HepG2 (cell line): ENCODE results near the gene ACOXL. TPM values are rescaled to one million over a fixed set of nuclear protein-coding genes. Genes with fewer than 3 reads are reported as not detected.

Source experiments
- ATAC-seq: fragments of 200-7000 bp; cut with Tn5 transposase; 3 replicates; pipeline ENCODE4 v1.9.1; 2020; ENCODE audit warnings: mild to moderate bottlenecking, moderate library complexity
- BruUV-seq: library from RNA; stranded (reverse); fragments of 400-500 nt; replicated peaks from 2 replicates; lab custom pipeline; 2021; lab: Mats Ljungman, UMichigan
- CTCF ChIA-PET: fragments of 300-600 bp; formaldehyde crosslinking; extraction: SDS; loops from one replicate; lab custom pipeline; 2021; ENCODE audit warnings: low total read pairs, inconsistent platforms, low intra/inter-chr PET ratio; lab: Yijun Ruan, JAX
- POLR2A ChIA-PET: fragments of 350-600 bp; sonication (Branson Sonifier 250); formaldehyde crosslinking; loops from one replicate; lab custom pipeline; 2020; ENCODE audit warnings: antibody characterized with exemption, inconsistent platforms; lab: Yijun Ruan, JAX
- DNase-seq: peaks from one replicate; pipeline ENCODE4 v3.0.0-alpha.2; 2015; ENCODE audit warnings: low spot score
- FAIRE-seq: peaks from 3 replicates; lab custom pipeline; 2011; peaks lifted over from hg19 to GRCh38; lab: Jason Lieb, UNC
- H2AFZ ChIP-seq: one replicate; pipeline ENCODE4 v1.6.1; 2011; ENCODE audit warnings: low read length, inconsistent platforms
- H3K27ac ChIP-seq: fragments of 300-600 bp; 3 replicates; pipeline ENCODE4 v1.8.0; 2011; ENCODE audit warnings: mixed run types, mild to moderate bottlenecking, mixed read lengths, low read length, inconsistent platforms; ENCODE audit not compliant: insufficient read depth; ENCODE audit errors: extremely low read length
- H3K27me3 ChIP-seq, 2 experiments: fragments of 200-600 bp in 1 of 2; 2 replicates in 1 of 2; 3 replicates in 1 of 2; pipeline versions ENCODE4 v1.6.0 to v1.8.0; 2011; ENCODE audit warnings: low read length in 2 of 2, mild to moderate bottlenecking in 2 of 2, moderate library complexity in 2 of 2, inconsistent platforms in 1 of 2; ENCODE audit not compliant: insufficient read depth in 2 of 2, control insufficient read depth in 1 of 2
- H3K36me3 ChIP-seq, 2 experiments: fragments of 200-600 bp in 1 of 2; replicated peaks in 1 of 2; 2 replicates in 1 of 2; 3 replicates in 1 of 2; pipeline versions ENCODE4 v1.5.1 to v1.8.0; 2011; ENCODE audit warnings: low read length in 2 of 2, inconsistent platforms in 1 of 2; ENCODE audit not compliant: insufficient read depth in 2 of 2, control insufficient read depth in 1 of 2
- H3K4me1 ChIP-seq: 2 replicates; pipeline ENCODE4 v1.5.1; 2012; ENCODE audit warnings: low read length, inconsistent platforms; ENCODE audit not compliant: insufficient read depth
- H3K4me2 ChIP-seq: 2 replicates; pipeline ENCODE4 v1.6.0; 2011; ENCODE audit warnings: low read depth, low read length, inconsistent platforms
- H3K4me3 ChIP-seq, 3 experiments: fragments of 200-600 bp in 1 of 3; sonication (generic), shearing (Covaris generic) in 1 of 3; replicated peaks in 1 of 3; 2 replicates each; pipeline ENCODE4 v1.5.1; 2011 to 2016; ENCODE audit warnings: low read length in 3 of 3, inconsistent platforms in 2 of 3, low read depth in 2 of 3, mild to moderate bottlenecking in 2 of 3, control low read depth in 1 of 3, mixed read lengths in 1 of 3; ENCODE audit not compliant: insufficient read depth in 1 of 3
- H3K79me2 ChIP-seq: one replicate; pipeline ENCODE4 v1.6.1; 2011; ENCODE audit warnings: low read length, inconsistent platforms; ENCODE audit not compliant: insufficient read depth
- H3K9ac ChIP-seq: 2 replicates; pipeline ENCODE4 v1.6.0; 2011; ENCODE audit warnings: mild to moderate bottlenecking, low read depth, low read length, inconsistent platforms; ENCODE audit not compliant: insufficient read depth
- H3K9me3 ChIP-seq: 2 replicates; pipeline ENCODE4 v1.5.1; 2012; ENCODE audit warnings: mild to moderate bottlenecking, low read length
- H4K20me1 ChIP-seq: 2 replicates; pipeline ENCODE4 v1.6.0; 2011; ENCODE audit warnings: inconsistent platforms, mild to moderate bottlenecking, low read length, moderate library complexity; ENCODE audit not compliant: insufficient read depth
- CEBPG ChIP-seq: IDR thresholded peaks from 2 replicates; pipeline ENCODE4 v1.6.1; 2016
- DPF2 ChIP-seq: sonication (generic); formaldehyde crosslinking; IDR thresholded peaks from 2 replicates; pipeline ENCODE4 v1.4.0; 2020; ENCODE audit warnings: mild to moderate bottlenecking, low read depth, missing genetic modification reagents, borderline replicate concordance
- HNF1A ChIP-seq, 2 experiments: sonication (generic) in 1 of 2; formaldehyde crosslinking in 1 of 2; IDR thresholded peaks; 2 replicates each; pipeline versions ENCODE4 v1.4.0 to v1.6.1; 2016 to 2020; ENCODE audit warnings: borderline replicate concordance in 1 of 2, low read depth in 1 of 2, mild to moderate bottlenecking in 1 of 2, missing genetic modification reagents in 1 of 2
- MAZ ChIP-seq, 2 experiments: sonication (generic) in 1 of 2; formaldehyde crosslinking in 1 of 2; IDR thresholded peaks; 2 replicates each; pipeline versions ENCODE4 v1.5.0 to v1.6.1; 2012 to 2020; ENCODE audit warnings: low read depth in 2 of 2, mild to moderate bottlenecking in 2 of 2, borderline replicate concordance in 1 of 2, improper control_type of control experiment in 1 of 2, low read length in 1 of 2, missing genetic modification reagents in 1 of 2, moderate library complexity in 1 of 2
- MLXIP ChIP-seq: sonication (generic); formaldehyde crosslinking; IDR thresholded peaks from 2 replicates; pipeline ENCODE4 v1.9.0; 2021; ENCODE audit warnings: missing genetic modification reagents, borderline replicate concordance
- NFE2L1 ChIP-seq: sonication (generic); formaldehyde crosslinking; IDR thresholded peaks from 2 replicates; pipeline ENCODE4 v1.4.0; 2020; ENCODE audit warnings: missing genetic modification reagents, mild to moderate bottlenecking, borderline replicate concordance
- SIN3A ChIP-seq: IDR thresholded peaks from 2 replicates; pipeline ENCODE4 v1.6.1; 2011; ENCODE audit warnings: low read depth, mild to moderate bottlenecking, control low read depth, low read length, borderline replicate concordance
- XBP1 ChIP-seq: sonication (generic); formaldehyde crosslinking; IDR thresholded peaks from 2 replicates; pipeline ENCODE4 v1.5.0; 2020; ENCODE audit warnings: missing genetic modification reagents
- ZNF430 ChIP-seq: sonication (generic); formaldehyde crosslinking; IDR thresholded peaks from 2 replicates; pipeline ENCODE4 v1.9.0; 2021; ENCODE audit warnings: mild to moderate bottlenecking, missing genetic modification reagents
- ZNF44 ChIP-seq: sonication (generic); formaldehyde crosslinking; IDR thresholded peaks from 2 replicates; pipeline ENCODE4 v1.5.1; 2020; ENCODE audit warnings: mild to moderate bottlenecking, missing genetic modification reagents
- WGBS: methylation state at CpG from one replicate; pipeline ENCODE4 v1.1.6; 2017; ENCODE audit warnings: low lambda C conversion rate; 5-methylcytosine and 5-hydroxymethylcytosine counted together
- in situ Hi-C: cut with HindIII; loops from 2 replicates; pipeline ENCODE4 v1.10.0; 2017; ENCODE audit warnings: low pct_unique_long_range_greater_than_20kb; ENCODE audit not compliant: extremely low pct_ligation_motif_present
- intact Hi-C: fragments of 100-400 bp; cut with micrococcal nuclease; formaldehyde crosslinking; loops from one replicate; pipeline ENCODE4 v1.10.0; 2022; ENCODE audit not compliant: unreplicated experiment
- polyA plus RNA-seq, 8 experiments: library from polyadenylated mRNA; depleted of rRNA in 3 of 8; stranded (reverse) in 7 of 8; unstranded in 1 of 8; fragments of >200 nt; fragmentation: Illumina TruSeq in 4 of 8; extraction: Trizol in 4 of 8; gene quantifications; 2 replicates each; pipeline versions ENCODE4 v1.2.1 to v1.2.3, GENCODE V29; 2011 to 2016; ENCODE audit warnings: low read depth in 4 of 8, missing spikeins in 1 of 8, mixed read lengths in 1 of 8; ENCODE audit not compliant: insufficient read depth in 1 of 8
- total RNA-seq, 5 experiments: library from RNA; depleted of rRNA; stranded (reverse); fragments of >200 nt; fragmentation: Illumina TruSeq; extraction: Trizol; gene quantifications; 2 replicates each; pipeline ENCODE4 v1.2.3, GENCODE V29; 2016; ENCODE audit warnings: low read depth in 1 of 5
- TF ChIP-seq, protein P1 (sequence below): sonication (generic); formaldehyde crosslinking; IDR thresholded peaks from 2 replicates; pipeline ENCODE4 v1.4.0; 2020; ENCODE audit warnings: missing genetic modification reagents
- TF ChIP-seq, protein P2 (sequence below): sonication (generic); formaldehyde crosslinking; IDR thresholded peaks from 2 replicates; pipeline ENCODE4 v1.9.0; 2021; ENCODE audit warnings: missing genetic modification reagents, mild to moderate bottlenecking, borderline replicate concordance

ACOXL gene
- total and polyA plus RNA-seq, 2 of the 13 experiments (the other 11 are each of a cell fraction or from before 2014, with no cell fraction given), result not detected

GRCh38 chr2:111052621-111053020 lies 320.2 kb downstream of the ACOXL start:
- CTCF ChIA-PET, result no interaction called here
- Histone ChIP-seq H2AFZ (no peak overlapping the region), H3K4me1 (peaks cover 23% of the 10 kb centered on the region), H3K36me3 (no peaks in the 10 kb centered on the region), H3K79me2 (no peaks in the 10 kb centered on the region), H3K9ac (no peak overlapping the region), H3K4me2 (no peak overlapping the region), H4K20me1 (no peaks in the 10 kb centered on the region), H3K27ac (no peak overlapping the region), H3K9me3 (no peaks in the 10 kb centered on the region), H3K4me3 (no peak overlapping the region), H3K27me3 (peaks cover 5 to 17% of the 10 kb centered on the region in 2 experiments; a peak in 4 of 5 replicates)
- BruUV-seq, result no TSS peak
- in situ Hi-C loops, result no loop called here
- FAIRE-seq (no peak), DNase-seq (no peak), ATAC-seq (no peak)
- POLR2A ChIA-PET, result no interaction called here
- intact Hi-C loops, result no loop called here
- 28% methylated on average over 6 of the region's 6 CpGs for WGBS
- TF ChIP-seq HNF1A (IDR thresholded peaks at IDR 0.05; ENCODE audit: low read depth), result no peak
- no peak for TF ChIP-seq HNF1A (CRISPR knock-in tag; IDR thresholded peaks at IDR 0.05; ENCODE audit: borderline replicate concordance)
- TF ChIP-seq, protein P1, sequence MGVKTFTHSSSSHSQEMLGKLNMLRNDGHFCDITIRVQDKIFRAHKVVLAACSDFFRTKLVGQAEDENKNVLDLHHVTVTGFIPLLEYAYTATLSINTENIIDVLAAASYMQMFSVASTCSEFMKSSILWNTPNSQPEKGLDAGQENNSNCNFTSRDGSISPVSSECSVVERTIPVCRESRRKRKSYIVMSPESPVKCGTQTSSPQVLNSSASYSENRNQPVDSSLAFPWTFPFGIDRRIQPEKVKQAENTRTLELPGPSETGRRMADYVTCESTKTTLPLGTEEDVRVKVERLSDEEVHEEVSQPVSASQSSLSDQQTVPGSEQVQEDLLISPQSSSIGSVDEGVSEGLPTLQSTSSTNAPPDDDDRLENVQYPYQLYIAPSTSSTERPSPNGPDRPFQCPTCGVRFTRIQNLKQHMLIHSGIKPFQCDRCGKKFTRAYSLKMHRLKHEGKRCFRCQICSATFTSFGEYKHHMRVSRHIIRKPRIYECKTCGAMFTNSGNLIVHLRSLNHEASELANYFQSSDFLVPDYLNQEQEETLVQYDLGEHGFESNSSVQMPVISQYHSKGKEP (CRISPR knock-in tag), result no peak
- TF ChIP-seq, protein P2, sequence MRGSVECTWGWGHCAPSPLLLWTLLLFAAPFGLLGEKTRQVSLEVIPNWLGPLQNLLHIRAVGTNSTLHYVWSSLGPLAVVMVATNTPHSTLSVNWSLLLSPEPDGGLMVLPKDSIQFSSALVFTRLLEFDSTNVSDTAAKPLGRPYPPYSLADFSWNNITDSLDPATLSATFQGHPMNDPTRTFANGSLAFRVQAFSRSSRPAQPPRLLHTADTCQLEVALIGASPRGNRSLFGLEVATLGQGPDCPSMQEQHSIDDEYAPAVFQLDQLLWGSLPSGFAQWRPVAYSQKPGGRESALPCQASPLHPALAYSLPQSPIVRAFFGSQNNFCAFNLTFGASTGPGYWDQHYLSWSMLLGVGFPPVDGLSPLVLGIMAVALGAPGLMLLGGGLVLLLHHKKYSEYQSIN (CRISPR knock-in tag), result no peak
- TF ChIP-seq ZNF430 (CRISPR knock-in tag), result no peak
- TF ChIP-seq MLXIP (CRISPR knock-in tag), result no peak
- TF ChIP-seq ZNF44 (CRISPR knock-in tag), result no peak
- TF ChIP-seq XBP1 (CRISPR knock-in tag), result no peak
- no peak for TF ChIP-seq CEBPG (CRISPR knock-in tag)
- TF ChIP-seq DPF2, result no peak
- TF ChIP-seq SIN3A, result no peak
- no peak for TF ChIP-seq NFE2L1 (CRISPR knock-in tag)
- TF ChIP-seq MAZ (IDR thresholded peaks at IDR 0.05; ENCODE audit: borderline replicate concordance, low read depth, low read length), result no peak
- no peak for TF ChIP-seq MAZ (CRISPR knock-in tag; IDR thresholded peaks at IDR 0.05; ENCODE audit: low read depth)
